HepG2 (cell line): ENCODE measurements around the gene LRRC3C. TPM values are rescaled to one million over a fixed set of nuclear protein-coding genes. Genes with fewer than 3 reads are reported as not detected.

Experiments
- CREB1 ChIP-seq, 2 experiments: fragments of 450-650 bp in 1 of 2; IDR thresholded peaks; 2 replicates each; pipeline ENCODE4 v1.6.1; 2016 to 2017; ENCODE audit warnings: control low read depth in 1 of 2, mild to moderate bottlenecking in 1 of 2, missing compliant biosample characterization in 1 of 2, missing genetic modification characterization in 1 of 2
- ETV5 ChIP-seq: IDR thresholded peaks from 2 replicates; pipeline ENCODE4 v1.6.1; 2018; ENCODE audit warnings: missing biosample characterization, missing genetic modification reagents, inconsistent platforms, borderline replicate concordance
- ISL2 ChIP-seq: sonication (generic); formaldehyde crosslinking; IDR thresholded peaks from 2 replicates; pipeline ENCODE4 v1.5.0; 2020; ENCODE audit warnings: missing genetic modification reagents
- JARID2 ChIP-seq: sonication (generic); formaldehyde crosslinking; IDR thresholded peaks from 2 replicates; pipeline ENCODE4 v1.8.1; 2023; ENCODE audit warnings: missing genetic modification reagents, inconsistent platforms; ENCODE audit not compliant: insufficient replicate concordance
- KDM4B ChIP-seq: sonication (generic); formaldehyde crosslinking; IDR thresholded peaks from 2 replicates; pipeline ENCODE4 v1.4.0; 2020; ENCODE audit warnings: missing genetic modification reagents
- MXI1 ChIP-seq: IDR thresholded peaks from 3 replicates; pipeline ENCODE4 v1.6.1; 2012; ENCODE audit warnings: low read depth, low read length, inconsistent platforms, borderline replicate concordance
- NFE2L1 ChIP-seq: sonication (generic); formaldehyde crosslinking; IDR thresholded peaks from 2 replicates; pipeline ENCODE4 v1.4.0; 2020; ENCODE audit warnings: missing genetic modification reagents, mild to moderate bottlenecking, borderline replicate concordance
- ZNF234 ChIP-seq: sonication (generic); formaldehyde crosslinking; conservative IDR thresholded peaks from 2 replicates; pipeline ENCODE4 v1.5.1; 2020; ENCODE audit warnings: mild to moderate bottlenecking, missing genetic modification reagents
- ZNF546 ChIP-seq: sonication (generic); formaldehyde crosslinking; conservative IDR thresholded peaks from 2 replicates; pipeline ENCODE4 v1.8.1; 2023; ENCODE audit warnings: mild to moderate bottlenecking, missing genetic modification reagents
- ZNF788 ChIP-seq: sonication (generic); formaldehyde crosslinking; IDR thresholded peaks from 2 replicates; pipeline ENCODE4 v1.5.0; 2020; ENCODE audit warnings: mild to moderate bottlenecking, missing genetic modification reagents, borderline replicate concordance
- polyA plus RNA-seq, 8 experiments: library from polyadenylated mRNA; depleted of rRNA in 3 of 8; stranded (reverse) in 7 of 8; unstranded in 1 of 8; fragments of >200 nt; fragmentation: Illumina TruSeq in 4 of 8; extraction: Trizol in 4 of 8; gene quantifications; 2 replicates each; pipeline versions ENCODE4 v1.2.1 to v1.2.3, GENCODE V29; 2011 to 2016; ENCODE audit warnings: low read depth in 4 of 8, missing spikeins in 1 of 8, mixed read lengths in 1 of 8; ENCODE audit not compliant: insufficient read depth in 1 of 8
- total RNA-seq, 5 experiments: library from RNA; depleted of rRNA; stranded (reverse); fragments of >200 nt; fragmentation: Illumina TruSeq; extraction: Trizol; gene quantifications; 2 replicates each; pipeline ENCODE4 v1.2.3, GENCODE V29; 2016; ENCODE audit warnings: low read depth in 1 of 5
- TF ChIP-seq, protein P1 (sequence below): sonication (generic); formaldehyde crosslinking; IDR thresholded peaks from 2 replicates; pipeline ENCODE4 v1.8.0; 2022; ENCODE audit warnings: mild to moderate bottlenecking, missing genetic modification reagents
- TF ChIP-seq, protein P2 (sequence below): IDR thresholded peaks from 2 replicates; pipeline ENCODE4 v1.6.1; 2016; ENCODE audit warnings: low read depth
- TF ChIP-seq, protein P3 (sequence below): IDR thresholded peaks from 2 replicates; pipeline ENCODE4 v1.6.1; 2016; ENCODE audit warnings: low read depth, missing genetic modification reagents, missing compliant biosample characterization
- TF ChIP-seq, protein P4 (sequence below): sonication (generic); formaldehyde crosslinking; IDR thresholded peaks from 2 replicates; pipeline ENCODE4 v1.4.0; 2020; ENCODE audit warnings: mild to moderate bottlenecking, missing genetic modification reagents
- TF ChIP-seq, protein P5 (sequence below): sonication (generic); formaldehyde crosslinking; IDR thresholded peaks from 2 replicates; pipeline ENCODE4 v1.8.0; 2022; ENCODE audit warnings: mild to moderate bottlenecking, missing genetic modification reagents; ENCODE audit not compliant: insufficient replicate concordance
- TF ChIP-seq, protein P6 (sequence below): IDR thresholded peaks from 2 replicates; pipeline ENCODE4 v1.6.1; 2016; ENCODE audit warnings: missing genetic modification reagents, missing compliant biosample characterization

LRRC3C gene
- total and polyA plus RNA-seq, 2 of the 13 experiments (the other 11 are each of a cell fraction or from before 2014, with no cell fraction given): 0.17 TPM; not detected in 1

DNA sequence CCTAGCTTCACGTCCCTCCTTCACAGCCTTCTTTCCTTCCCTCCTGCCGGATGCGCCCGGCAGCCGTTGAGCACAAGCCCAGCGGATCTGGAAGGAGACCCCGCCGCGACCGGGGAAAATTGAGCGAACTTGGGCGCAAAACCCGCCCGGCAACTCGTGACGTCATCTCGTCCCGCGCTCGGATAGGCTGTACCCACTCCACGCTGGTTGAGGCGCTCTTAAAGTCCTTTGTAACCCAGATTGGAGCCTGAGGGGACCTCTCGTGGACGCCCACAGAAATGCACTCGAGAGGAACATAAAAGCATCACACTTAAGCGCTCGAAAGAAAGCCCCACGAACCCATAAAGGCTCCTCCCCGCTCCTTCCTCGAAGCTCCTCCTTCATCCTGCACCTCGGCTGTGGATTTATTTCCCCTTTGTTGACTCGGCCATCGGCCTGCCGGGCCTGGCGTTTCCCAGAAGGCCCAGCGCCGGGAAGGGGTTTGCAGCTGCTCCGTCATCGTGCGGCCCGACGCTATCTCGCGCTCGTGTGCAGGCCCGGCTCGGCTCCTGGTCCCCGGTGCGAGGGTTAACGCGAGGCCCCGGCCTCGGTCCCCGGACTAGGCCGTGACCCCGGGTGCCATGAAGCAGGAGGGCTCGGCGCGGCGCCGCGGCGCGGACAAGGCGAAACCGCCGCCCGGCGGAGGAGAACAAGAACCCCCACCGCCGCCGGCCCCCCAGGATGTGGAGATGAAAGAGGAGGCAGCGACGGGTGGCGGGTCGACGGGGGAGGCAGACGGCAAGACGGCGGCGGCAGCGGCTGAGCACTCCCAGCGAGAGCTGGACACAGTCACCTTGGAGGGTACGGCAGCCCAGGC is 53.0 kb downstream of the LRRC3C start, which contains the start of gene PSMD3 (continued):
- TF ChIP-seq MXI1 (peak; percentile 85; the same call in 2 of the 3 replicates), KDM4B (CRISPR knock-in tag) (peak; percentile 88), ISL2 (CRISPR knock-in tag) (peak; percentile 86), ZNF234 (peak; percentile 98), NFE2L1 (CRISPR knock-in tag) (peak; percentile 100), ZNF546 (CRISPR knock-in tag) (peak; percentile 97; the same call in 1 of the 2 replicates), ZNF788 (CRISPR knock-in tag) (peak; percentile 98), JARID2 (CRISPR knock-in tag) (peak; percentile 90), CREB1 (IDR thresholded peaks at IDR 0.05) (peak; percentile 100), CREB1 (CRISPR knock-in tag; IDR thresholded peaks at IDR 0.05) (peak; percentile 99), ETV5 (CRISPR knock-in tag) (peak; percentile 59)
- TF ChIP-seq, protein P1, sequence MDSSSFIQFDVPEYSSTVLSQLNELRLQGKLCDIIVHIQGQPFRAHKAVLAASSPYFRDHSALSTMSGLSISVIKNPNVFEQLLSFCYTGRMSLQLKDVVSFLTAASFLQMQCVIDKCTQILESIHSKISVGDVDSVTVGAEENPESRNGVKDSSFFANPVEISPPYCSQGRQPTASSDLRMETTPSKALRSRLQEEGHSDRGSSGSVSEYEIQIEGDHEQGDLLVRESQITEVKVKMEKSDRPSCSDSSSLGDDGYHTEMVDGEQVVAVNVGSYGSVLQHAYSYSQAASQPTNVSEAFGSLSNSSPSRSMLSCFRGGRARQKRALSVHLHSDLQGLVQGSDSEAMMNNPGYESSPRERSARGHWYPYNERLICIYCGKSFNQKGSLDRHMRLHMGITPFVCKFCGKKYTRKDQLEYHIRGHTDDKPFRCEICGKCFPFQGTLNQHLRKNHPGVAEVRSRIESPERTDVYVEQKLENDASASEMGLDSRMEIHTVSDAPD (CRISPR knock-in tag): no peak
- TF ChIP-seq, protein P2, sequence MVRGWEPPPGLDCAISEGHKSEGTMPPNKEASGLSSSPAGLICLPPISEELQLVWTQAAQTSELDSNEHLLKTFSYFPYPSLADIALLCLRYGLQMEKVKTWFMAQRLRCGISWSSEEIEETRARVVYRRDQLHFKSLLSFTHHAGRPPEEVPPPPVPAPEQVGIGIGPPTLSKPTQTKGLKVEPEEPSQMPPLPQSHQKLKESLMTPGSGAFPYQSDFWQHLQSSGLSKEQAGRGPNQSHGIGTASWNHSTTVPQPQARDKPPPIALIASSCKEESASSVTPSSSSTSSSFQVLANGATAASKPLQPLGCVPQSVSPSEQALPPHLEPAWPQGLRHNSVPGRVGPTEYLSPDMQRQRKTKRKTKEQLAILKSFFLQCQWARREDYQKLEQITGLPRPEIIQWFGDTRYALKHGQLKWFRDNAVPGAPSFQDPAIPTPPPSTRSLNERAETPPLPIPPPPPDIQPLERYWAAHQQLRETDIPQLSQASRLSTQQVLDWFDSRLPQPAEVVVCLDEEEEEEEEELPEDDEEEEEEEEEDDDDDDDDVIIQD (CRISPR knock-in tag): peak; percentile 39
- TF ChIP-seq, protein P3, sequence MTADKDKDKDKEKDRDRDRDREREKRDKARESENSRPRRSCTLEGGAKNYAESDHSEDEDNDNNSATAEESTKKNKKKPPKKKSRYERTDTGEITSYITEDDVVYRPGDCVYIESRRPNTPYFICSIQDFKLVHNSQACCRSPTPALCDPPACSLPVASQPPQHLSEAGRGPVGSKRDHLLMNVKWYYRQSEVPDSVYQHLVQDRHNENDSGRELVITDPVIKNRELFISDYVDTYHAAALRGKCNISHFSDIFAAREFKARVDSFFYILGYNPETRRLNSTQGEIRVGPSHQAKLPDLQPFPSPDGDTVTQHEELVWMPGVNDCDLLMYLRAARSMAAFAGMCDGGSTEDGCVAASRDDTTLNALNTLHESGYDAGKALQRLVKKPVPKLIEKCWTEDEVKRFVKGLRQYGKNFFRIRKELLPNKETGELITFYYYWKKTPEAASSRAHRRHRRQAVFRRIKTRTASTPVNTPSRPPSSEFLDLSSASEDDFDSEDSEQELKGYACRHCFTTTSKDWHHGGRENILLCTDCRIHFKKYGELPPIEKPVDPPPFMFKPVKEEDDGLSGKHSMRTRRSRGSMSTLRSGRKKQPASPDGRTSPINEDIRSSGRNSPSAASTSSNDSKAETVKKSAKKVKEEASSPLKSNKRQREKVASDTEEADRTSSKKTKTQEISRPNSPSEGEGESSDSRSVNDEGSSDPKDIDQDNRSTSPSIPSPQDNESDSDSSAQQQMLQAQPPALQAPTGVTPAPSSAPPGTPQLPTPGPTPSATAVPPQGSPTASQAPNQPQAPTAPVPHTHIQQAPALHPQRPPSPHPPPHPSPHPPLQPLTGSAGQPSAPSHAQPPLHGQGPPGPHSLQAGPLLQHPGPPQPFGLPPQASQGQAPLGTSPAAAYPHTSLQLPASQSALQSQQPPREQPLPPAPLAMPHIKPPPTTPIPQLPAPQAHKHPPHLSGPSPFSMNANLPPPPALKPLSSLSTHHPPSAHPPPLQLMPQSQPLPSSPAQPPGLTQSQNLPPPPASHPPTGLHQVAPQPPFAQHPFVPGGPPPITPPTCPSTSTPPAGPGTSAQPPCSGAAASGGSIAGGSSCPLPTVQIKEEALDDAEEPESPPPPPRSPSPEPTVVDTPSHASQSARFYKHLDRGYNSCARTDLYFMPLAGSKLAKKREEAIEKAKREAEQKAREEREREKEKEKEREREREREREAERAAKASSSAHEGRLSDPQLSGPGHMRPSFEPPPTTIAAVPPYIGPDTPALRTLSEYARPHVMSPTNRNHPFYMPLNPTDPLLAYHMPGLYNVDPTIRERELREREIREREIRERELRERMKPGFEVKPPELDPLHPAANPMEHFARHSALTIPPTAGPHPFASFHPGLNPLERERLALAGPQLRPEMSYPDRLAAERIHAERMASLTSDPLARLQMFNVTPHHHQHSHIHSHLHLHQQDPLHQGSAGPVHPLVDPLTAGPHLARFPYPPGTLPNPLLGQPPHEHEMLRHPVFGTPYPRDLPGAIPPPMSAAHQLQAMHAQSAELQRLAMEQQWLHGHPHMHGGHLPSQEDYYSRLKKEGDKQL: peak; percentile 55; the same call in 1 of the 2 replicates
- TF ChIP-seq, protein P4, sequence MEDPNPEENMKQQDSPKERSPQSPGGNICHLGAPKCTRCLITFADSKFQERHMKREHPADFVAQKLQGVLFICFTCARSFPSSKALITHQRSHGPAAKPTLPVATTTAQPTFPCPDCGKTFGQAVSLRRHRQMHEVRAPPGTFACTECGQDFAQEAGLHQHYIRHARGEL (CRISPR knock-in tag): peak; percentile 69; the same call in 1 of the 2 replicates
- TF ChIP-seq, protein P5, sequence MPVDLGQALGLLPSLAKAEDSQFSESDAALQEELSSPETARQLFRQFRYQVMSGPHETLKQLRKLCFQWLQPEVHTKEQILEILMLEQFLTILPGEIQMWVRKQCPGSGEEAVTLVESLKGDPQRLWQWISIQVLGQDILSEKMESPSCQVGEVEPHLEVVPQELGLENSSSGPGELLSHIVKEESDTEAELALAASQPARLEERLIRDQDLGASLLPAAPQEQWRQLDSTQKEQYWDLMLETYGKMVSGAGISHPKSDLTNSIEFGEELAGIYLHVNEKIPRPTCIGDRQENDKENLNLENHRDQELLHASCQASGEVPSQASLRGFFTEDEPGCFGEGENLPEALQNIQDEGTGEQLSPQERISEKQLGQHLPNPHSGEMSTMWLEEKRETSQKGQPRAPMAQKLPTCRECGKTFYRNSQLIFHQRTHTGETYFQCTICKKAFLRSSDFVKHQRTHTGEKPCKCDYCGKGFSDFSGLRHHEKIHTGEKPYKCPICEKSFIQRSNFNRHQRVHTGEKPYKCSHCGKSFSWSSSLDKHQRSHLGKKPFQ (CRISPR knock-in tag): peak; percentile 52
- TF ChIP-seq, protein P6, sequence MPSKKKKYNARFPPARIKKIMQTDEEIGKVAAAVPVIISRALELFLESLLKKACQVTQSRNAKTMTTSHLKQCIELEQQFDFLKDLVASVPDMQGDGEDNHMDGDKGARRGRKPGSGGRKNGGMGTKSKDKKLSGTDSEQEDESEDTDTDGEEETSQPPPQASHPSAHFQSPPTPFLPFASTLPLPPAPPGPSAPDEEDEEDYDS (CRISPR knock-in tag): peak; percentile 82
